ENCODE measurements around the gene FAIM2. TPM values are rescaled to one million over a fixed set of nuclear protein-coding genes. Genes with fewer than 3 reads are reported as not detected.

The FAIM2 gene
- total RNA-seq, 1 experiment from 2014 or later: 0.18 TPM

- no peaks in the 10 kb centered on the region for H3K36me3 ChIP-seq (ENCODE audit: low read depth, low read length)
- no peak for TF ChIP-seq EZH2phosphoT487 (IDR thresholded peaks at IDR 0.05; ENCODE audit: borderline replicate concordance, low read length)
- TF ChIP-seq EZH2 (IDR thresholded peaks at IDR 0.05; ENCODE audit: low read length, unreplicated experiment): no peak
- TF ChIP-seq, protein P1, sequence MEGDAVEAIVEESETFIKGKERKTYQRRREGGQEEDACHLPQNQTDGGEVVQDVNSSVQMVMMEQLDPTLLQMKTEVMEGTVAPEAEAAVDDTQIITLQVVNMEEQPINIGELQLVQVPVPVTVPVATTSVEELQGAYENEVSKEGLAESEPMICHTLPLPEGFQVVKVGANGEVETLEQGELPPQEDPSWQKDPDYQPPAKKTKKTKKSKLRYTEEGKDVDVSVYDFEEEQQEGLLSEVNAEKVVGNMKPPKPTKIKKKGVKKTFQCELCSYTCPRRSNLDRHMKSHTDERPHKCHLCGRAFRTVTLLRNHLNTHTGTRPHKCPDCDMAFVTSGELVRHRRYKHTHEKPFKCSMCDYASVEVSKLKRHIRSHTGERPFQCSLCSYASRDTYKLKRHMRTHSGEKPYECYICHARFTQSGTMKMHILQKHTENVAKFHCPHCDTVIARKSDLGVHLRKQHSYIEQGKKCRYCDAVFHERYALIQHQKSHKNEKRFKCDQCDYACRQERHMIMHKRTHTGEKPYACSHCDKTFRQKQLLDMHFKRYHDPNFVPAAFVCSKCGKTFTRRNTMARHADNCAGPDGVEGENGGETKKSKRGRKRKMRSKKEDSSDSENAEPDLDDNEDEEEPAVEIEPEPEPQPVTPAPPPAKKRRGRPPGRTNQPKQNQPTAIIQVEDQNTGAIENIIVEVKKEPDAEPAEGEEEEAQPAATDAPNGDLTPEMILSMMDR (conservative IDR thresholded peaks at IDR 0.05; ENCODE audit: low read depth, low read length): no peak
- no peak overlapping the region for H3K27ac ChIP-seq (ENCODE audit: low read length)
- H3K9me3 ChIP-seq (ENCODE audit: low read length): no peaks in the 10 kb centered on the region
- DNase-seq (no peak), ATAC-seq (no peak)
- no peaks in the 10 kb centered on the region for H3F3A ChIP-seq (ENCODE audit: low read length, unreplicated experiment)
- no peak overlapping the region for H3K4me3 ChIP-seq (ENCODE audit: low read length)
- H2AFZ ChIP-seq (ENCODE audit: low read length): no peak overlapping the region
- H3K79me2 ChIP-seq (ENCODE audit: low read length): no peaks in the 10 kb centered on the region
- intact Hi-C loops (cut with micrococcal nuclease): no loop called here
- no peak overlapping the region for H3K9ac ChIP-seq (ENCODE audit: low read length)
- BruUV-seq (replicated peaks): no TSS peak
- H3K4me1 ChIP-seq (ENCODE audit: insufficient read depth, low read length): peaks cover 8% of the 10 kb centered on the region
- H3K27me3 ChIP-seq (ENCODE audit: low read length): no peaks in the 10 kb centered on the region
- ChIA-PET CTCF (no interaction called here), POLR2A (ENCODE audit: unreplicated experiment) (no interaction called here)
- H3K4me2 ChIP-seq (ENCODE audit: low read length): no peak overlapping the region
- no peaks in the 10 kb centered on the region for H4K20me1 ChIP-seq (ENCODE audit: low read length)
- H3K9me2 ChIP-seq (replicated peaks; ENCODE audit: low read length): no peaks in the 10 kb centered on the region
Measured at GRCh38 chr12:49871263-49871561, 32.5 kb downstream of the FAIM2 start.

GRCh38 chr12:49870501-49871262 lies 33.0 kb downstream of the FAIM2 start:
- Histone ChIP-seq H3K4me1 (ENCODE audit: insufficient read depth, low read length) (peaks cover 8% of the 10 kb centered on the region), H3K27ac (ENCODE audit: low read length) (no peak overlapping the region), H3K36me3 (ENCODE audit: low read depth, low read length) (no peaks in the 10 kb centered on the region), H3K9ac (ENCODE audit: low read length) (no peak overlapping the region), H3K9me2 (replicated peaks; ENCODE audit: low read length) (no peaks in the 10 kb centered on the region), H3K79me2 (ENCODE audit: low read length) (no peaks in the 10 kb centered on the region), H4K20me1 (ENCODE audit: low read length) (no peaks in the 10 kb centered on the region), H2AFZ (ENCODE audit: low read length) (no peak overlapping the region), H3K9me3 (ENCODE audit: low read length) (no peaks in the 10 kb centered on the region), H3K27me3 (ENCODE audit: low read length) (no peaks in the 10 kb centered on the region), H3K4me3 (ENCODE audit: low read length) (no peak overlapping the region), H3K4me2 (ENCODE audit: low read length) (no peak overlapping the region), H3F3A (ENCODE audit: low read length, unreplicated experiment) (no peaks in the 10 kb centered on the region)
- ATAC-seq (no peak), DNase-seq (no peak)
- POLR2A ChIA-PET (ENCODE audit: unreplicated experiment): no interaction called here
- intact Hi-C loops (cut with micrococcal nuclease): no loop called here
- BruUV-seq (replicated peaks): no TSS peak
- CTCF ChIA-PET: no interaction called here
- TF ChIP-seq EZH2phosphoT487 (IDR thresholded peaks at IDR 0.05; ENCODE audit: borderline replicate concordance, low read length): no peak
- TF ChIP-seq, protein P1 (conservative IDR thresholded peaks at IDR 0.05; ENCODE audit: low read depth, low read length): no peak
- TF ChIP-seq EZH2 (IDR thresholded peaks at IDR 0.05; ENCODE audit: low read length, unreplicated experiment): no peak

GRCh38 chr12:49869816-49870500 lies 33.7 kb downstream of the FAIM2 start:
- Histone ChIP-seq H4K20me1 (ENCODE audit: low read length) (no peaks in the 10 kb centered on the region), H3K27ac (ENCODE audit: low read length) (no peak overlapping the region), H3K4me1 (ENCODE audit: insufficient read depth, low read length) (peaks cover 8% of the 10 kb centered on the region), H3K4me2 (ENCODE audit: low read length) (no peak overlapping the region), H3K9ac (ENCODE audit: low read length) (no peak overlapping the region), H3K36me3 (ENCODE audit: low read depth, low read length) (no peaks in the 10 kb centered on the region), H3K27me3 (ENCODE audit: low read length) (no peaks in the 10 kb centered on the region), H3K4me3 (ENCODE audit: low read length) (no peak overlapping the region), H3F3A (ENCODE audit: low read length, unreplicated experiment) (no peaks in the 10 kb centered on the region), H2AFZ (ENCODE audit: low read length) (no peak overlapping the region), H3K79me2 (ENCODE audit: low read length) (no peaks in the 10 kb centered on the region), H3K9me2 (replicated peaks; ENCODE audit: low read length) (no peaks in the 10 kb centered on the region), H3K9me3 (ENCODE audit: low read length) (no peaks in the 10 kb centered on the region)
- no TSS peak for BruUV-seq (replicated peaks)
- intact Hi-C loops (cut with micrococcal nuclease): loop anchor here (10.0 kb wide), 1 partner anchor 95 kb away; the partner anchor contains the start of gene AQP5
- DNase-seq (no peak), ATAC-seq (no peak)
- CTCF ChIA-PET: no interaction called here
- POLR2A ChIA-PET (ENCODE audit: unreplicated experiment): no interaction called here
- TF ChIP-seq EZH2phosphoT487 (IDR thresholded peaks at IDR 0.05; ENCODE audit: borderline replicate concordance, low read length) (no peak), EZH2 (IDR thresholded peaks at IDR 0.05; ENCODE audit: low read length, unreplicated experiment) (no peak)
- TF ChIP-seq, protein P1 (conservative IDR thresholded peaks at IDR 0.05; ENCODE audit: low read depth, low read length): no peak

Data from PC-3 (cell line).